ENCODE measurements around the gene AGAP1. TPM values are rescaled to one million over a fixed set of nuclear protein-coding genes. Genes with fewer than 3 reads are reported as not detected.

The AGAP1 gene
- total RNA-seq, 1 donor from 2014 or later = 43.8 TPM

DNA sequence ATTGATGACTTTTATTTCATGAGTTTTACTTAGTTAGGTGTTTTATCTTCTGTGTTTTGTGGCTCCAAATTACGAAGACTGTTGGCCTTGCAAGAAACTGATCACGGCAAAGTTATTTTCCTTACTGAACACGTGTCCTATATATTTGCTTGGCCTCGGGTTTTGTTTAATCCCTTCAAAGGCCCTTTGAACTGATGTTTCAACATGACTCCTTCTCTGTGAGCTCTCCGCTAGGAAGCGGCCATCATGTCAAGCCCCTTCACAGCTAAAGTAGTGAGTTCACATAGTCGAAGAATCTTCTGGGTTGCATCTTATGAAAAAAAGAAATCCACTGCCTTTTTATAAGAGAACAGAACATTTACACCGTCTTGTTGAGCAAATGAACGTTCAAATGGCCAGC is 515.0 kb downstream of the AGAP1 start:
- H3K36me3 Mint-ChIP-seq (ENCODE audit: unreplicated experiment) = peaks cover 6% of the 10 kb centered on the region
- DNase-seq (ENCODE audit: extremely low spot score, unreplicated experiment) = no peak
- TF ChIP-seq, protein P1, sequence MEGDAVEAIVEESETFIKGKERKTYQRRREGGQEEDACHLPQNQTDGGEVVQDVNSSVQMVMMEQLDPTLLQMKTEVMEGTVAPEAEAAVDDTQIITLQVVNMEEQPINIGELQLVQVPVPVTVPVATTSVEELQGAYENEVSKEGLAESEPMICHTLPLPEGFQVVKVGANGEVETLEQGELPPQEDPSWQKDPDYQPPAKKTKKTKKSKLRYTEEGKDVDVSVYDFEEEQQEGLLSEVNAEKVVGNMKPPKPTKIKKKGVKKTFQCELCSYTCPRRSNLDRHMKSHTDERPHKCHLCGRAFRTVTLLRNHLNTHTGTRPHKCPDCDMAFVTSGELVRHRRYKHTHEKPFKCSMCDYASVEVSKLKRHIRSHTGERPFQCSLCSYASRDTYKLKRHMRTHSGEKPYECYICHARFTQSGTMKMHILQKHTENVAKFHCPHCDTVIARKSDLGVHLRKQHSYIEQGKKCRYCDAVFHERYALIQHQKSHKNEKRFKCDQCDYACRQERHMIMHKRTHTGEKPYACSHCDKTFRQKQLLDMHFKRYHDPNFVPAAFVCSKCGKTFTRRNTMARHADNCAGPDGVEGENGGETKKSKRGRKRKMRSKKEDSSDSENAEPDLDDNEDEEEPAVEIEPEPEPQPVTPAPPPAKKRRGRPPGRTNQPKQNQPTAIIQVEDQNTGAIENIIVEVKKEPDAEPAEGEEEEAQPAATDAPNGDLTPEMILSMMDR (IDR thresholded peaks at IDR 0.05) = no peak
- no peaks in the 10 kb centered on the region for H3K4me1 Mint-ChIP-seq (ENCODE audit: unreplicated experiment)
- peaks cover 3% of the 10 kb centered on the region for H3K9me3 Mint-ChIP-seq (ENCODE audit: unreplicated experiment)
- H3K4me3 Mint-ChIP-seq (ENCODE audit: unreplicated experiment) = no peak overlapping the region
- no peak overlapping the region for H3K27ac Mint-ChIP-seq (ENCODE audit: unreplicated experiment)
- H3K27me3 Mint-ChIP-seq (ENCODE audit: unreplicated experiment) = no peaks in the 10 kb centered on the region

DNA sequence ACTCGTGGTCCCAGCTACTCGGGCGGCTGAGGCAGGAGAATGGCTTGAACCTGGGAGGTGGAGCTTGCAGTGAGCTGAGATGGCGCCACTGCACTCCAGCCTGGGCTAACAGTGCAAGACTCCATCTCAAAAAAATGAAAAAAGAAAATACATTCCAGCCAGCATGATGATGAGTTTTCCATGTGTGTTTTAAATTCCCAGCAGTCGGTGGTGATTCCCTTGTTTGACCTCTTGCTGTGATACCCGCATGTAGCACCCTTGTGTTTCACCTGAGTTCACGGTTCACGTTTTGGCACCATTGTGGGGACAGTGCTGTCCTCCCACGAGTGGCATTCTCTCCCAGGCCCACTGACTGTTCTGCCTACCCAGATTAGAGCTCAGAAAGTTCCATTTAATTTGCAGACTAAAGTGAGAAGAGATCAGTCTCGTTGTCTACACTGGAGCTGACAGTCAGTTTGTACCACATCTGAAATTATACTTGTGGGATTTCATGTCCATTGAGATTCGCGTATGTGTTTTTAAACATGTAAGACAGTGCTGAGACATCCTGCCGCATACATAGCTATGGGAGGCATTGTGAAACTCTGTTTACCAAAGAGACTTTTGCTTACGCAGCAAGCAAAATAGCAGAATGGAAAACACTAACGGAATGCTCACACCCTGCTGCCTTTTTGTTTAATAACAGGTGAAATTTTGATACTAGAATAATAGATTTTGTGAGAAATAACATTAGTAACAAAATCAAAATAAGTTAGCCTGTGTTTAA is 517.3 kb downstream of the AGAP1 start:
- Mint-ChIP-seq H3K27ac (ENCODE audit: unreplicated experiment) (no peak overlapping the region), H3K9me3 (ENCODE audit: unreplicated experiment) (peaks cover 2% of the 10 kb centered on the region), H3K36me3 (ENCODE audit: unreplicated experiment) (no peaks in the 10 kb centered on the region), H3K27me3 (ENCODE audit: unreplicated experiment) (no peaks in the 10 kb centered on the region), H3K4me3 (ENCODE audit: unreplicated experiment) (no peak overlapping the region), H3K4me1 (ENCODE audit: unreplicated experiment) (peaks cover 5% of the 10 kb centered on the region)
- DNase-seq (ENCODE audit: extremely low spot score, unreplicated experiment) = no peak
- TF ChIP-seq, protein P1 (IDR thresholded peaks at IDR 0.05) = no peak

DNA sequence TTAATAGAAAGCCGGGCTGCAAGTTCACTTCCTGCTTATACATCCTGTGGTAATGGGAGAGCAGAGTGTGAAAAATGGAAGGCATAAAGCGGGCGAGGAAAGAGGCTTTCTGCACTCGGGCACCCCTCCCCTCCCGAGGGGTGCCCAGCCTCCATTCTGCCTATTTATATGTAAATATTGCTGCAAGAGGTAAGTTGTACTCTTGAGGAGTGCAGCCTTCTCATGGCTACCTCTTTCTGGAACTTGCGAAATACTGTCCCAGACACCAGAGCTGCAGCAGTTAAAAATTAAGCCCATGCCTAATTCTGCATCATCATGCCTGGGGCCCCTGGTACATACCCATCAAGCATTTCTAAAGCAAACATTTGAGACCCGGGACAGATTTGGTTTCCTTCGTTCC is 518.3 kb downstream of the AGAP1 start:
- Mint-ChIP-seq H3K4me3 (ENCODE audit: unreplicated experiment) (no peak overlapping the region), H3K4me1 (ENCODE audit: unreplicated experiment) (peaks cover 5% of the 10 kb centered on the region), H3K27me3 (ENCODE audit: unreplicated experiment) (no peaks in the 10 kb centered on the region), H3K27ac (ENCODE audit: unreplicated experiment) (no peak overlapping the region), H3K9me3 (ENCODE audit: unreplicated experiment) (no peaks in the 10 kb centered on the region), H3K36me3 (ENCODE audit: unreplicated experiment) (no peaks in the 10 kb centered on the region)
- DNase-seq (ENCODE audit: extremely low spot score, unreplicated experiment) = no peak
- TF ChIP-seq, protein P1 (IDR thresholded peaks at IDR 0.05) = no peak

DNA sequence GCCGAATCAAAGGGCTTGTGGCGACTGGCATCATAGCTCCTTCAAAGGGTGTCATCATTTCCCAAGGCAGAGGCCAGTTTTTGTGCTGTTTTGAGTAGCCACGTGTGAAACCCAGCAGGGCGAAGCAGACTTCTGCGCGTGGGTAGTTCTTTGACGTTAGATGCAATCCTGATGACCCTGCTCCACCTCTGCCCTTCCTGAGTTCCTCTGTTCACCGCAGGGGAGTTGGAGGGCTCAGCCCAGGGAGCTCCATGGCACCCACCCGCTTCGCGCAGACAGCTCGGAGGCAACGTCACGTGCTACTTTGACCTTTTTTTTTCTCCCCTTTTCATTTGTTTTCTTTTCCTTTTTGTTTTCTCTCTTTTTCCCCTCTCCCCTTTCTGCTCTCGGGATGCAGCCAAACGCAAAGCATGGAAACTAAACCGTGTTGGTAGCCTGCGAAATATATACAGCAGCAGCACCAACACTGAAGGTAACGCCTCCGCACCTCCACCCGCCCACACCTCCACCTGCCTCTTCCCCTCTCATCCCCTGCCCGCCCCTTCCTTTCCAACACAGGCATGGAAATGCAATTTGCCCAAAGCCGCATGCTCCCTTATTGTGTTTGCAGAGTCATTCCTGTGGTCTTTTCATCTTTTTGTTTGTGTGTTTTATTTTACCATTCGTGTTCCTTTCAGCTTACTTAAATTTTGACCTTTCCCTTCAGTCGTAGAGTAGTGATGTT is 520.7 kb downstream of the AGAP1 start:
- H3K9me3 Mint-ChIP-seq (ENCODE audit: unreplicated experiment) = no peaks in the 10 kb centered on the region
- H3K27me3 Mint-ChIP-seq (ENCODE audit: unreplicated experiment) = no peaks in the 10 kb centered on the region
- DNase-seq (ENCODE audit: extremely low spot score, unreplicated experiment) = no peak
- peaks cover 5% of the 10 kb centered on the region for H3K4me1 Mint-ChIP-seq (ENCODE audit: unreplicated experiment)
- H3K36me3 Mint-ChIP-seq (ENCODE audit: unreplicated experiment) = peaks cover 3% of the 10 kb centered on the region
- TF ChIP-seq, protein P1 (IDR thresholded peaks at IDR 0.05) = no peak
- no peak overlapping the region for H3K27ac Mint-ChIP-seq (ENCODE audit: unreplicated experiment)
- no peak overlapping the region for H3K4me3 Mint-ChIP-seq (ENCODE audit: unreplicated experiment)

DNA sequence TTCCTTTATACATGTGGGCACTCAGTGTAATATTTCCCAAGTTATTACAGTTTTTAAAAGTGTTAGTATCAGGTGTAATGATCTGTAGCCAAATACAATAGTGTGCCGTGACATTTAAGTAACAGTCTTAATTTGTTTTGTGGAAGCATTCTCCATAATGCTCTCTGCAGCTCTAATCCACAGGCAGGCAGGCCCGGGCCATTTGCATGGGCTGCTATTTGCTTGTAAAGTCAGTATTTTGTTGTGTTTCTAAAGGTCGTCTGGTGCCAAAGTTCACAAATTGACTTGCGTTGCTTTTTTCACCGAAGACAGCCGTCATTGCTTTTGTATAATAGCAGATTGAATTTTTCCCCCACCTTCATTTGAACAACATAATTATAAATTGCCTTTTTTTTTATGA is 521.3 kb downstream of the AGAP1 start:
- TF ChIP-seq, protein P1 (IDR thresholded peaks at IDR 0.05) = no peak
- Mint-ChIP-seq H3K9me3 (ENCODE audit: unreplicated experiment) (no peaks in the 10 kb centered on the region), H3K27ac (ENCODE audit: unreplicated experiment) (no peak overlapping the region), H3K36me3 (ENCODE audit: unreplicated experiment) (peaks cover 3% of the 10 kb centered on the region), H3K4me3 (ENCODE audit: unreplicated experiment) (no peak overlapping the region), H3K27me3 (ENCODE audit: unreplicated experiment) (no peaks in the 10 kb centered on the region), H3K4me1 (ENCODE audit: unreplicated experiment) (peaks cover 5% of the 10 kb centered on the region)
- no peak for DNase-seq (ENCODE audit: extremely low spot score, unreplicated experiment)

Measured in osteocyte (in vitro differentiated cells).